Mesothelial cell of epicardium (in vitro differentiated cells): ENCODE data around the gene CYTH1. TPM values are rescaled to one million over a fixed set of nuclear protein-coding genes. Genes with fewer than 3 reads are reported as not detected.

ENCODE experiments used
- DNase-seq, 2 experiments: peaks; one replicate each; pipeline ENCODE4 v3.0.0; 2021; ENCODE audit warnings: low spot score in 2 of 2; ENCODE audit not compliant: unreplicated experiment in 2 of 2
- H3K27ac Mint-ChIP-seq: 2 replicates; pipeline ENCODE4 v1.8.0; 2021; ENCODE audit warnings: mixed read lengths
- H3K27me3 Mint-ChIP-seq: 2 replicates; pipeline ENCODE4 v1.8.0; 2021; ENCODE audit warnings: low read depth, mixed read lengths
- H3K36me3 Mint-ChIP-seq: 2 replicates; pipeline ENCODE4 v1.8.0; 2021; ENCODE audit warnings: mixed read lengths
- H3K4me1 Mint-ChIP-seq: 2 replicates; pipeline ENCODE4 v1.8.0; 2021; ENCODE audit warnings: mixed read lengths
- H3K4me3 Mint-ChIP-seq: 2 replicates; pipeline ENCODE4 v1.8.0; 2021; ENCODE audit warnings: mild to moderate bottlenecking, moderate library complexity, mixed read lengths
- H3K9me3 Mint-ChIP-seq: 2 replicates; pipeline ENCODE4 v1.8.0; 2021; ENCODE audit warnings: mixed read lengths
- CTCF ChIP-seq: fragments of 200-600 bp; sonication (generic); IDR thresholded peaks from one replicate; pipeline ENCODE4 v1.5.0; 2021; ENCODE audit warnings: antibody characterized with exemption; ENCODE audit not compliant: unreplicated experiment
- total RNA-seq: library from RNA; stranded (reverse); gene quantifications from 3 replicates; pipeline ENCODE4 v1.2.1, GENCODE V29; 2021

CYTH1 gene
- total RNA-seq, 1 donor from 2014 or later = 42.8 TPM

DNA sequence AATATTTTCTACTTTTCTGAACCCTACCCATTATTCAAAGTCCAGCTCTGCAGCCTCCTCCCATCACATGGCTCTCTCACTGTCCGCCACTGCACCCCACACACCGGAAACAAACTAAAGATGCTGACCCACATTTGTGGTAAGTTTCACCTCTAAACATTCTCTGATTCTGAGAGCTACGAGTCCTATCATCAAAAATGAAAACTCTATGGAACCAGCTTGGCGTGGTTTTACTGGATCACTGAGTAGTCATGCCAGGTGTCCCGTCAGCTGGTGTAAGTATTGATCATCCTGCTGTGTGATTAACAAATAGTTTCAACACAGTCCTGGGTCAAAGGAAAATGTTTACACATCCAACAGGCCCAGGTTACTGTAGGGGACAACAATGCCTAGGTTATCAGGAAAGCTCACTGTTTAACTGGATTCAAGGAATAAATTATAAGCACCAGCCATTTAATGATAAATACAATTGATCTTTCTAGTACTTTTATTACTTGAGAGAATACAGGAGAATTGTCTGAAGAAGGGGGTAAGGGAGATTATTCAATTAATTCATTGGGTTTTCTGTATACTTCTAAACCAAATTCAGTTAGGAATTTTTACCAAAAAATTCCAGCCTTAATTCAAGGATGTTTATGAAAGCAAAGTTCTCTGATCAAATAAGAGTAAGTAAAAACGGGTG lies 33.9 kb downstream of the CYTH1 start:
- no peak for DNase-seq
- Mint-ChIP-seq H3K9me3 (no peaks in the 10 kb centered on the region), H3K36me3 (peaks cover 9% of the 10 kb centered on the region), H3K4me1 (peaks cover 6% of the 10 kb centered on the region), H3K4me3 (no peak overlapping the region), H3K27me3 (no peaks in the 10 kb centered on the region), H3K27ac (peak overlapping the region; percentile 15)
- TF ChIP-seq CTCF = no peak

DNA sequence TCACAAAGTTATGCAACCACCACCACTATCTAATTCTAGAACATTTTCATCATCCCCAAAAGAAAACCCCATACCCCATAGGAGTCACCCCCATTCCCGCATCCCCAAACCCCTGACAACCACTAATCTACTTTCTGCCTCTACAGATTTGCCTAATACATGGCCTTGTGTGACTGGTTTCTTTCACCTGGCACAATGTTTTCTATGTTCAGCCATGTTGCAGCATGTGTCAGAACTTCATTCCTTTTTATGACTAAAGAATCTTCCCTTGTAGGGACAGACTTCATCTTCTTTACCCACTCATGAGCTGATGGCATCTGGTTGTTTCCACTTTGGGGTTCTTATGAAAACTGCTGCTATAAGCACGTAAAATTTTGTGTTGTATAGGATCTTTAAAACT lies 34.6 kb downstream of the CYTH1 start:
- Mint-ChIP-seq H3K36me3 (peaks cover 12% of the 10 kb centered on the region), H3K27me3 (no peaks in the 10 kb centered on the region), H3K9me3 (no peaks in the 10 kb centered on the region), H3K27ac (no peak overlapping the region), H3K4me3 (no peak overlapping the region), H3K4me1 (peaks cover 6% of the 10 kb centered on the region)
- TF ChIP-seq CTCF = no peak
- no peak for DNase-seq

- Mint-ChIP-seq H3K36me3 (peaks cover 12% of the 10 kb centered on the region), H3K9me3 (no peaks in the 10 kb centered on the region), H3K27ac (no peak overlapping the region), H3K4me3 (no peak overlapping the region), H3K4me1 (peaks cover 7% of the 10 kb centered on the region), H3K27me3 (no peaks in the 10 kb centered on the region)
- TF ChIP-seq CTCF = no peak
- no peak for DNase-seq
Measured at GRCh38 chr17:78746949-78747269, 35.2 kb downstream of the CYTH1 start.

DNA sequence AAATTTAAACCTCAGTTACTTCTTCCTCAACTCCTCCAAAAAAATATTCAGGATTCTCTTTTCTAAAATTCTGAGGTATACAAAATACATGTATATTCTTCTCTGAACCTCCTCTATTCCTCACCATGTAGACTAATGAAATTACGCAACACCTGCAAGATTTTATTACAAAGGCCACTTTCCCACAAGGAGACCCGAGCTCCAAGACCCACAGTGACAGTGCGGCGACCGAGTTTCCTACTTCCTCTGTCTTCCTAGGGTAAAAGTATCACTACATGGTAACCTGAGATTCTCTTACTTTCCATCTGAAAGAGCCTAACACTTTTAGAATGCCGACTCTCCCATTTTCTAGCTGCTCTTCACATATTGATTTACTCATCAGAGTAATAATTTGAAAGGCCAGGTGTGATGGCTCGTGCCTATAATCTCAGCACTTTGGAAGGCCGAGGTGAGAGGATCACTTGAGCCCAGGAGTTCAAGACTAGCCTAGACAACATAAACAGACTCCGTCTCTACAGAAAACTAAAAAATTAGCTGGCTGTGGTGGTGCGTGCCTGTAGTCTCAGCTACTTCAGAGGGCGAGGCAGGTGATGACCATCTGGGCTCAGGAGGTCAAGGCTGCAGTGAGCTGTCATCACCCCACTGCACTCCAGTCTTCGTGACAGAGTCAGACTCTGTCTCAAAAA lies 35.7 kb downstream of the CYTH1 start:
- DNase-seq = no peak
- H3K27ac Mint-ChIP-seq = no peak overlapping the region
- peaks cover 12% of the 10 kb centered on the region for H3K36me3 Mint-ChIP-seq
- H3K9me3 Mint-ChIP-seq = no peaks in the 10 kb centered on the region
- H3K4me3 Mint-ChIP-seq = no peak overlapping the region
- peaks cover 10% of the 10 kb centered on the region for H3K4me1 Mint-ChIP-seq
- TF ChIP-seq CTCF = no peak
- no peaks in the 10 kb centered on the region for H3K27me3 Mint-ChIP-seq

DNA sequence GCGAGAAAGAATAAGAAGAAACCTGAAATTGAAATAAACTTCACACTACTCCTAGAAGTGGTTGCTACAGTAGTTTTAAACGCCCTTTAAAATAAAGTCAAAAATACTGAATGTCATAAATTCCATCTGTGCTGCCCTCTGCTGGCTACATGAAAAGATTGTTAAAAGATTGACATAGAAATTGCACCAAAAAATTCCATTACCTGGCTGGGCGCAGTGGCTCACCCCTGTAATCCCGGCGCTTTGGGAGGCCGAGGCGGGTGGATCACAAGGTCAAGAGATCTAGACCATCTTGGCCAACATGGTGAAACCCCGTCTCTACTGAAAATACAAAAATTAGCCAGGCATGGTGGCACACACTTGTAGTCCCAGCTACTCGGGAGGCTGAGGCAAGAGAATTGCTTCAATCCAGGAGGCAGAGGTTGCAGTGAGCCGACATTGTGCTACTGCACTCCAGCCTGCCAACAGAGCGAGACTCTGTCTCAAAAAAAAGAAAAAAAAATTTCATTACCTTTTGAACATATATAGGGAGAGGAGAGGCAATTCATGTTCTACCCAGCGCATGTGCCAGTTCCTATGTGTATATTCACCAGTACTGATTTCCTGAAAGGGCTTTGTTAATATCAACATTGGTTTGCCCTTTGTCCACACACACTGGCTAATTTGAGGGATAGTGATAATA lies 36.5 kb downstream of the CYTH1 start:
- H3K4me1 Mint-ChIP-seq = peaks cover 10% of the 10 kb centered on the region
- H3K27me3 Mint-ChIP-seq = no peaks in the 10 kb centered on the region
- DNase-seq = no peak
- no peak overlapping the region for H3K27ac Mint-ChIP-seq
- TF ChIP-seq CTCF = peak; percentile 82
- H3K9me3 Mint-ChIP-seq = no peaks in the 10 kb centered on the region
- H3K36me3 Mint-ChIP-seq = peaks cover 12% of the 10 kb centered on the region
- no peak overlapping the region for H3K4me3 Mint-ChIP-seq
